ENCODE data around the gene TYK2. TPM values are rescaled to one million over a fixed set of nuclear protein-coding genes. Genes with fewer than 3 reads are reported as not detected.

TYK2 gene
- polyA plus RNA-seq, 12 donors, result 52.4 to 126 (median 61.0) TPM; not detected in 1

DNA sequence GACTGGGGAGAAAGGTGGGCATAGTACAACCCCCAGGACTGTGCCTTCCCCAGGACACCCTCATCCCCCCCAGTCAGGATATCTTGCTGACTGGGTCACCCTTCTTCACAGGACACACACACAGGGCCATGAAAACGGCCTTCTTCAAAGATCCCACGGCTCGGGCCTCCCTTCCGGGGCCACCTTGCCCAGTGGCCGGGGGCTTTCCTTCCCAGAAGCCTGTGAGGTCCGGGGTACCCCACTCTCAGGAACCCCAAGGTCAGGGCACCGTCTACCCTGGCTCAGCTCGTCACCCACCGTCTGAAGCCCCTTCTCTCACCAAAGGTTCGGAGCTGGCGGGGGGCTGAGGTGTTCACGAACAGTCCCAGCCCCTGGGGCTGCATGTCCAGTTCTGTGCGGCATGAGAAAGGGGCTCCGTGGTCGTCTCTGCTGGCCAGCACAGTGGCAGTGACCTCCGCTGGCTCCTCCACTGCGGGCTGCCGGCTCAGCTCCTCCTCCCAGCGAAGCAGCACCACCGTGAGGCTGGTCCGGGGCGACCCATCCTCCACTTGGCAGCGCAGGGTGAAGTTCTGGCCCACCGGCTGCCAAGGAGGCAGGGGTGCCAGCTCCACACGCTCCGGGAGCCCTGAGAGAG, 44.9 kb downstream of the TYK2 start:
- no peak for DNase-seq

DNA sequence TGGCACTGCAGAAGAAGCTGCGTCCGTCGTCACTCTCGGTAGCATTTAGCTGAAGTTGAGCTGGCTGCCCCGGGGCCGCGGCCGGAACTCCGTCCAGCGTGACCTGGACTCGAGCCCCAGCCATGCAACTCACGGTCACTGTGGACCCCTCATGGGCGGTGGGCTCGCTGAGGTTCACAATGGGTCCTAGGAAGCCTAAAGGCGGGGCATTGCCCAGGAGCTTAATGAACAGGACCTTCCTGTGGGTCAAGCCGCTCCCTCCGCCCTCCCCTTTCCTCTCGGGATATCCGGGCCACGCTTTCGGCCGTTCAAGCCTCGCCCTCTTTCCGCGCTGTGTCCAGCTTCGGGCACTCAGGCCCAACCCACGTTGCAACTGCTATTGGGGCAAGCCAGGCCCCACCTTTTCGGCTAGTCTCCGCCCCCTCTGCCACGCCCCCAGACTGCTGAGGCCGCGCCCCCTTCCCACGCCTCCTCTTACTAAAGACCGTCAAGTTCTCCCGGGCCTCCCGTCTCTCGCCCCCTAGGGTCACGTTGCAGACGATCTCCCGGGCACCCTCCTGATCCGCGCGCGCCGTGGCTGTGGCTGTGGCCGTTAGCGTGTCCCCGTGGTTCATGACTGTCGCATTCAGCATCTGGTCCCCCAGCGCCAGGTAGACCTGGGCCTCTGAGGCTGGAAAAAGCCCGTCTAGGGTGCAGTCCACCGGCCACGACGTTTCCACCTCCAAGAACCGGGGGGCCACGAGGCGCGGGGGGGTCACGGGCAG, 45.6 kb downstream of the TYK2 start:
- DNase-seq, result peak; percentile 85

DNA sequence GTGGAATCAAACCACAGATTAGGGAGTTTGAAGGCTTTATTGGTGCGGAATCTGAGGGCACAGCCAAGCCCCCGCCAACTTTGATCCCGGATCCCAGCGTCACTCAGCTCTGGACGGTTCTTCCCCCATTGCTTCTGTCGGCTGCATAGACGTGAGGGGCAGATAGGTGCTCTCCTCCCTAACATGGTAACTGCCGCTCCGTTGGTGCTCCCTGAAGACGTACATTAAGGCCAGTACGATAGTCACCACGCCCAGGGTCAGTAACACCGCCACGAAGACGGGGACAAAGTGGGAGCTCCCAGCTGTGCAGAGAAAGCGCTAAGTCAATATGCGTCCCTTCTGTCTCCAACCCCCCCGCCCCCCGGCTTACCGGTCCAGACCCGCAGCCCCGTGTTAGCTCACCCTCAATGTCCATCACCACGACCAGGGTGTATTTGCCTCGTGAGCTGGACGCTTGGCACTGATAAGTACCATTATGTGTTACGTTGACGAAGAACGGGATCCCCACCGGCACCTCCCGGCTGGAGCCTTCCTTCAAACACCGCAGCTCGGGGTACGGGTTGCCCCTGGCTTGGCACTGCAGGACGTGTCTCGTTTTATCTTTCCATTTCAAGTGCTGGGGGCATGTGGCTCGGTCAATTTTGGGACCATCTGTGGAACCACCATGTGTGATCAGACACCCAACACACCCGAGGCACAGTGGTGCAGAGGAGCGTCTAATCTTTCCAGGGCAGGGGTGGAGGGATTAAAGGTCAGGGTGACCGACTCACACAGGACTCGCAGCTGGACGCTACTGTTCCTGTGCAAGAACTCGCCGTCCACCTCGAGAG, 46.4 kb downstream of the TYK2 start:
- DNase-seq, result no peak

DNA sequence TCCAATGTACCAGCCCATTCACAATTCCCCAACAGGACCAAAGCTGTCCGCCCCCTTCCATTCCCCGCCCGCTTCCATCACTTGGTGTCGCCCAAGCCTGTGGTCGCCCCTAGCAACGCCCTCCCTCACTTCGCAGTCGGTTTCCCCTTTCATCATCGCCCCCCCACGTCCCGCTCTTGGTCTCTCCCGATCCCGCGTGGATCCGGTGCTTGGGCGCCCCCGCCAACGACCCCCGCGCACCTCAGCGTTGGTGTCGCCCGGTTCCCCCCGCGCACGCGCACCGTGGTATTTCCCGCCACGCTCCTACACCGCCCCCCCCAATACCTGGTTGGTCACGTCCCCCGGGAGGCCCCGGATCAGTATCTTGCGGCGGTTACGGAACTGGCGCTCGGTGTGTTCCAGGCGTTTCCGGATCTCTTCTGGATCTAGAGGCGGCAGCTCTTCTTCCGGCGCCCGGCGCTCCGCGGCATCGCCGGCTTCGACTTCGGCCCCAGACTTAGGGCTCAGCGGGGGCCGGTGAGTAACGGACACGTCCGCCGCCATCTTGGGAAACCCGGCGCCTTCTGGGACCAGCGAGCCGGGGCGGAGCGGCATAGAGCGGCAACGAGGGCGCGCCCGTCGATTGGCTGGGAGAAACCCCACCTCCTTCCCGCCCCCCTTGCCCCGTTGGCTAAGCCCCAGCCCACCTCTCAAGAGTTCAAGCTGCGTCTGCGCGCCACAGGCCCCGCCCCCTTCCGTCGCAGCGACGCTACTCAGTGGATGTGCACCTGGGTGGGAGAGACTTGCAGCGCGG, 47.2 kb downstream of the TYK2 start, which contains the start of gene RAVER1:
Gene RAVER1 (minus strand): TSS at position 565 of the 793 bp plus-strand sequence. CDS start 22 bp downstream, at position 543.
- peak; percentile 98 for DNase-seq

DNA sequence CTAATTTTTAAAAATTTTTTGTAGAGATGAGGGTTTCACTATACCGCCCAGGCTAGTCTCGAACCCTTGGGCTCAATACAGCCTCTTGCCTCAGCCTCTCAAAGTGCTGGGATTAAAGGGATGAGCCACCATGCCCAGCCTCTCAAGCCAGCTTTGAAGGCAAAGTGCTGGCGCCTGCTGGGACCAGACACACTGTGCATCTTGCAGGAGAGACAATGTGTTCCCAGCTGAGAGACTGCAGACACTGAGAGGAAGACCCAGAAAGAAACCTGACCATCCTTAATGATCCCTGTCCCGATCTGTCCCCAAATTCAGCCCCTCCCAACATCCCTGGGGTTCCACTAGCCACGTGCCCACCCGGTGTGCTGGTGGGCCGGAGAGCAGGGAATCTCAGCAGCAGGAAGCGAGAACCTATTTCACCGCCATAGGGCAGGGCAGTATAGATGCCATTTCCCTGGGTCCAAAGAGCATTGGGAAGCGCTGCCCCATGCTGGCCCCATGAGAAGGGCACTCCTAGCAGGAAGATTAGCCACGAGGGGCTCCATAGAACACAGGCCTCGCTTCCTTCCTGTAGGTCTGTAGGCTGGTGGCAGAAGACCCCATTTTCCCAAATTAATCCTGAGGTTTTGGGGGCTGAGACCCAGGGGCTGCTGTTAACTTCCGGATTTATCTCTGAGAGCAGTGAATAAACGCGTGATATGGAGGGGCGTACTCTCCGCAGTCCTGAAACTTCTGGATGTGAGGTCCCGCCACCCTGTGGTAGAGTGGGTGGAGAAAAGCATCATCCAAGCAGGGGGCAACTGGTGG, 48.0 kb downstream of the TYK2 start:
- DNase-seq, result no peak

DNA sequence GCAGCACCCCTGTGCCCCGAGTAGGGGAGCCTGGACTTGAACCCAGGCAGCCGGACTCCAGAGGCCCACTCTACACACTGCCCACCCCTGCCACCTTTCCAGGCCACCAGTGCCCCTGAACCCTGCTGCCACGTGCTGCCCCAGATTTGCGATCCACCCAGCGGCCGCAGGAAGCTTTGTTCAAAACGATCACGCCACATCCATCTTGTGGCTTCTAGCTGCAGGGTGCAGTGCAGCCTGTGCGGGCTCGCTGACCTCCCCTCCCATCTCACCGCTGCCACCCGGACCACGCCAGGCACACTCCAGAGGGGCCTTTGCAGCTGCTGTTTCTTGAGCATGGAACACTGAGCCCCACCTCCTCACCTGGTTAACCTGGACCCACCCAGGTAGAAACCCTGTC, 50.8 kb downstream of the TYK2 start:
- no peak for DNase-seq

DNA sequence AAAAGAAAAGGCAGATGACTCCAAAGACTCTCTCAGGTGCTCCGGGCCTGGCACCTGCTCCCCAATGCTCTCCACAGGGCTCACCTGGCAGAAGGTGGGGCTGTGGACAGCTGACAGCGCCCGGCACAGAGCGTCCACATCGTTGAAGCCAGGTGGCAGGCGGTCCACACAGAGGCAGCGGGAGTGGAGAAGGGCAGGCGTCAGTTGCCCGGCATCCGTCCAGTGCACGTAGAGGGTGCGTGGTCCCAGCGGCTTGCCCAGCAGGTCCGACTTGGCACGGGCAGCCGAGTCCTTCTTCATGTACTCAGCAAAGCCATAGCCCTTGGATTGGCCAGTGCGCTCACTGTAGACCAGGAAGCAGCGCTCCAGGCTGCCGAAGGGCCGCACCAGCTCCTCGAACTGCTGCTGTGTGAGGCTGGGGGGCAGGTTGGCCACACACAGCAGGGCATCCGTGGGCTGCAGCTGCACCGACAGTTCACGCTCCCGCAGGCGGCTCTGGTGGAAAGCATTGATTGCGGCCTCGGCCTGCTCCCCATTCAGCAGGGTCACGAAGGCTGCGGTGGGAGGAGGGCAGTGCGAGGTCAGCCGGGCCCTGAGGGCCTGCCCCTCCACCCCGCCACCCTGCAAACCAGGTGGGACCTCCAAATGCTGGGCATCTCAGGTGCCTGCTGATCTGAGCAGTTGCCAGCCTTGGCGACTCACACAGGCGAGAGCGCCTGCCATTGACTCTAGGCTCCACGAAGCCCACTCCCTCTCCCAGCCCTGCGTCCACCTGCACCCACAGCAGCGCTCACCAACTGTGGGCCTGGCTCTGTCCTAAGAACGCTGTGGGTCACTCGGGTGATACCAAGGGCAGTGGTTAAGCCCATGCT, 51.6 kb downstream of the TYK2 start:
- no peak for DNase-seq

DNA sequence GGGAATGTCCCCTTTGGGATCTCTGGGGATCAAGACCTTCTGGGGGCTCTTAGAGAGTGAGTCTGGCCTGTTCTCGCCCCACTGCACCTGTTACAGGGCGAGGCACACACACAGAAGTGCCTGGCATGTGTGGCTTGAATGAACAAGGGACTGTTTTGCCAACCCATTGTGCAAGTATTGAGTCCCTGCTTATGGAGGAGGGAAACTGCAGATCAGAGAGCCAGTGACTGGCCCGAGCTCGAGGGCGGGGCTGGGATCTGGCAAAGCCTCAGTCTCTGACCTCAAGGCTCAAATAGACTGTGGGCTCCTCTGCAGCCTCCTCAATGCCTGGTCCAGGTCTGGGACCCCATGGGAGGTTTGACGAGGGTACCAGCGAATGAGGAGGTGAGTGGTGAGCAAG, 52.6 kb downstream of the TYK2 start:
- DNase-seq, result no peak

DNA sequence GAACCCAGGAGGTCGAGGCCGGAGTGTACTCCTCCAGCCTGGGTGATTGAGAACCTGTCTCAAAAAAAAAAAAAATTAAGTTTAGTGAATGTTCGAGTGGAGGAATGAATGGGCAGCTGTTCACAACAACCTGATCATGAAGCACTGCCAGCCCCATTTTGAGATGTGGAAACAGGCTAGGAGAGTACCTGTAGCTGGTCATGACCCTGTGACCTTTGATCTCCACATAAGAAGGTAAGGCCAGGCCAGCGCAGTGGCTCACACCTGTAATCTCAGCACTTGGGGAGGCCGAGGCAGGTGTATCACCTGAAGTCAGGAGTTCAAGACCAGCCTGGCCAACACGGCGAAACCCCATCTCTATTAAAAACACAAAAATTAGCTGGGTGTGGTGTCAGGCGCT, 54.6 kb downstream of the TYK2 start:
- no peak for DNase-seq

DNA sequence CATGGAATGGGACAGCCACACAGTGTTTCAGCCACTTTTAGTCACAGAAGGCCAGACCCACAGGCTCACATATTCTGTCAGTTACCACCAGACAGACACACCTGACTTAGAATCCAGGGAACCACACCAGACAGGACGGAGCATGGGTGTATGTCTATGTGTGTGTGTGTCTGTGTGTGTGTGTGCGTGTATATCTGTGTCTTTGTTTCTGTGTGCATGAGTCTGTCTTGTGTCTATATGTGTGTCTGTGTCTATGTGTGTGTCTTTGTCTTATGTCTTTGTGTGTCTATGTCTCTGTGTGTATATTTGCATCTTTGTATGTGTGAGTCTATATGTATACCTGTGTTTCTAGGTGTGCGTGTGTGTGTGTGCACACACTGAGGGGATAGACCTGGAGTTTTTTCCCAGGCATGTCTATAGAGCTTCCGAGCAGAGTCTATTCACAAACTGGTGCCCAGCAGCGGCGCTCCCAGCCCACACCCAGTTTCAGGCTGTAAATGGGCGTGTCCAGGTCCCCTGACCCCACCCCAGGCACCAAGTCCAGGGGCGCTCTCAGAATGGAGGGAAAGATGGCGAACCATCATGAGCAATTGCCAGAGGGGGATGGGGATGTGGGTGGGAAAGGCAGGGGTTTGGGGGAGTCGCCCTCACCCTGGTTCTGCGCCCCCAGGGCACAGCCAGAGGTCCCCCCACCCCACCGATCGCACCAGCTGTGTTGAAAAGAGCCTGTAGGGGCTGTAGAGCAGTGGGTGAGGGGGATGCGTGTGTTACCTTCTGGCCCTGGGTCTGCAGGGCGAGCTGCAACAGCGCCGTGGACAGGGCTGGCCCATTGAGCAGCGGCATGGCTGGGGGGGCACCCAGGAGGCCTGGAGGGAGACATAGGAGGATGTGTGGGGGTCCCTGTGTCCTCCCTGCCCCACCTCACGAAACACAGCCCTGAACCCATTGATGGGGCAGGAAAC, 58.2 kb downstream of the TYK2 start:
- DNase-seq, result no peak

DNA sequence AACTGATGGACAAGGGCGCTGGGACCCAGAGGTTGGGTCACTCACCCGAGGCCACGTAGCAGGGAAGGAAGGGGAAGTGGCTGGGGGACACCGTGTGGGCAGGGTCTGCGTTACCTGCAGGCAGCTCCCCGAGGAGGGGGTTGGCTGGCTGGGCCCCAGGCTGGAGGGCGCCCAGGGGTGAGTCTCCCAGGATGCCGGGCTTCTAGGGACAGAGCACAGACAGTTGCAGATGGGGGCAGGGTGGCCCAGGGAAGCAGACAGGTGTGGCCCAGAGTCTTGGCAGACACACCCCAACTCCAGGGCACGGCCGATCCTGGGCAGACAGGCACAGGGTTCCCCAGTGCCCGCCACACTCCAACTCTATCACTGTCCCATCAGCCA, 59.0 kb downstream of the TYK2 start:
- no peak for DNase-seq

DNA sequence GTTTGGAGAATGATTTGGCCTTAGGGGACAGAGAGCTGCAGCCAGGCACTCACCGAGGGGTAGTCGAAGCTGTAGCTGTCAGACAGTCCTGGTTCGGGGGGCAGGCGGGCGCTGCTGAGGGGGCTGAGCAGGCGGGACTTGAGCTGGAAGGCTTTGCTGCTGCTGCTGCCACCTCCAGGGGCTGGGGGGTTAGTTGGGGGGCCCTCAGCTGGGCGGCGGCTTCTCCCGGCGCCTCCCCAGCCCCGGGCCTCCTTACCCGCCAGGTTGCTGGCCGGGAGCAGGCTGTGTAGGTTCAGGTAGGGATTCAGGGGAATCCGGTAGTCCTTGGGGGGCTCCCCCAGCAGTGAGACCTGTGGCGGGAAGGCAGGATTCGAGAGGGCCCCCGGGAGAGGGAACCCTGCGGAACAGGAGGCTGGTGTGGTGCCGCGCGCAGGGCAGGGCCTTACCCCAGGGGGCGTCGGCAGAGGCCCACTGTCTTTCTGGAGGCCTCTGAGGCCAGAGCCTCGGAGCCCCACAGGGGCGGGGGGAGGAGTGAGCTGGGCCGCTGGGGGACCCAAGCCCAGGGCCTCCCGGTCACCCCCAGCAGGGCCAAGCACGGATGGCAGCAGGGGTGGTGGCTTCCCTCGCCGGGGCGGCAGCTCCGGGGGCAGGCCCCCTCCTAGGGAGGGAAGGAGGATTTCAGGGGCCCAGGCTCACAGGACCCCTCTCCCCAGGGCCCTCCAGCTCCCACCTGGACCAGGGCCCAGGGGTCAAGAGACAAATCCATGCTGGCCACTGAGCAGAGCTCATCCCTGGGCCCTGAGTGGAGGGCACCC, 59.6 kb downstream of the TYK2 start:
- DNase-seq, result no peak

DNA sequence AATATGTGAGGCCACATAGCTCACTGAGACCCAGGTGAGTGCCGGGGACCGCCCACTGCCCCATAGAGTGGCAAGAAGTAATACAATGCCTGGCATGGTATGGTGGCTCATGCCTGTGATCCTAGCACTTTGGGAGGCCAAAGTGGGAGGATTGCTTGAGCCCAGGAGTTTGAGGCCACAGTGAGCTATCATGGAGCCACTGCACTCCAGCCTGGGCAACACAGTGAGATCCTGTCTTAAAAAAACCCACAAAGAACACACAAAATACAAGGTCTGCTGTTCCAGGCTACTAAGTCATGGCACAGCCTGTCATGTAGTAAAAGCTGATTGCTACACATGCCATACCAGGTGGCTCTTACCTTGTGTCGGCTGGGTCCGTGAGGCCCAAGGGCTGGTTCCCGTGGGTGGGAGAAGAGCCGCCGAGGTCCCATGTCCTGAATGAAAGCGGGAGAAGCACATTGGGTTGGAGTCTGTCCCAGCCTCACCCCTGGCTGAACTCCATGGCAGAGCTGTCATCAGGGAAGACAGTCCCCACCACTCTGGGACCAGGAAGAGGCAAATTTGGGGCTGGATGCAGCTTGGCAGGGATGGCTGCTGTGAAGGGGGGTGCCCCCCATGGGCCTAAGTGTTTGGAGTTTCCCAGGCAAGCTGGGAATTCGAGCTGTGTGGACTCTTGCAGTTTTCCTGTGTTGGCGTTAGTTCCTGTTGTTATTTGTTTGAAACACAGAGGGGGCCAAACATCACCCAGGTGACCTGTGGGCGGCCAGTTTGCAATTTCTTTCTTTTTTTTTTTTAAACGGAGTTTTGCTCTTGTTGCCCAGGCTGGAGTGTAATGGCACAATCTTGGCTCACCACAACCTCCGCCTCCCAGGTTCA, 61.3 kb downstream of the TYK2 start:
- no peak for DNase-seq

DNA sequence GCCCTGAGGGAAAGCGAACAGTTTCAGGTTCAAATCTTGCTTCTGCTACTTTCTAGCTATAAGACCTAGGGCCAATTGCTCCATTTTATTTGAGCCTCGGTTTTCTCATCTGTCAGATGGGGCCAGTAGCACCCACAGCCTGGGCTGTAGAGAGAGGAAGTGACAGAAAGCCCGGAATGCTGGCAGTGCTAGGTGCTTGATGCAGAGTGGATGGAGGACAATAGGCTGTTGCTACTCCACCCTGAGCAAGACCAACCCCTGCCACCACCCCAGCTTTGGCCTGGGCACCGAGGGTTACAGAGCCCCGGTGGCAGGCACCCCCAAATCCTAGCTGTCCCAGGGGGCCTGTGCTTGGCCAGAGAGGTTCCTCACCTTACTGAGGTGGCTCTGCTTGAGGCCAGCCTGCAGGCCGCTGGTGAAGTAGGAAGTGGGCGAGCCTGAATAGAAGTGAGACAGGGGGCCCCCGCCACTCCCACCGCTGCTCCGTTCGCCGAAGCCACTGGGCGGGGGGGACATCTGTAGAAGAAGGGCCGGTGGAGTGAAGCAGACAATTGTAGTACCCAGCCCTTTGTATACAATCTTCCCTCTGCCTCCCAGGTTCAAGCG, 62.4 kb downstream of the TYK2 start:
- no peak for DNase-seq

DNA sequence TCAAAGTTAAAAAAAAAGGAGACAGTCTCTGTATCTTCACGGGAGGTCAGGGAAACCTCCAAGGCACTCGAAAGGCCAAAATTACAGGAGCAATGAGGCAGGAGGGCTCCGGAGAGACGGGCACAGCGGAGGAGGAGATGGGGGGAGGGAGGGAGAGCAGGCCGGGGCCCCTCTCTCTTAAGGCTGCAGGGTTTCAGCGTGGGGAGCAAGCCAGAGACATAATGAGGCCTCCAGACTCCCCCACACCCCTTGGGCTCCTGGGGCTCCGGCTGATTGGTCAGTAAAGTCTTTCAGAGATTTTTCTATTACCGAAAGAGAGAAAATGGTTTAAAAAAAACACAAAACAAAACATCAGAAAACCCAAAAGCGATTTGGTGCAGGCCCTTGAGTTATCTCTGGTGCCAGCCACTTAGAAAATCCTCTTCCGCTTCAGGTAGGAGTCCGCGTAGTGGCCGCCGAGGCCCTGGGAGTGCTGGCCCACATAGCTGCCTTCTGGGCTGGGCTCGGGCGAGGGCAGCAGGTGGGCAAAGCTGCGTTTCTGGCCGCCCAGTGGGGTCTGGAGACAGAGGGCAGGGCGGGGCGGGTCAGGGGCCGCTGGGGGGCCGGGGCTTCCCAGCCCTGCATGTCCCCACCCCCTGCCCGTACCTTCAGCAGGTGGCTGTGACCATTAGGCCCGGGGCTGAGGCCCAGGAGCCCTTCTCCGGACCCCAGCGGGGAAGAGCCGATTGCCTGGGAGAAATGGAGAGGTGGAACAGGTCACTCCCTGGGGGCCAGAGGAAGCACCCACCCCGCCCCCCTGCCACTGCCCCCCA, 63.1 kb downstream of the TYK2 start:
- no peak for DNase-seq

Data from muscle of arm (tissue), 12 donors.